Loucy (cell line): ENCODE measurements around the gene MCC.

Experiments
- H2AFZ ChIP-seq: fragments of 200-600 bp; sonication (generic); 2 replicates; pipeline ENCODE4 v1.6.0; 2016; ENCODE audit warnings: antibody characterized with exemption, mild to moderate bottlenecking, low read length, moderate library complexity
- H3F3A ChIP-seq: fragments of 200-600 bp; 2 replicates; pipeline ENCODE4 v1.6.0; 2016; ENCODE audit warnings: antibody characterized with exemption, low read depth, mild to moderate bottlenecking
- H3K27me3 ChIP-seq: fragments of 200-600 bp; sonication (generic); 2 replicates; pipeline ENCODE4 v1.6.1; 2014; ENCODE audit warnings: low read length, mild to moderate bottlenecking; ENCODE audit not compliant: insufficient read depth, poor library complexity, severe bottlenecking
- H3K36me3 ChIP-seq: fragments of 200-600 bp; sonication (generic); 2 replicates; pipeline ENCODE4 v1.6.1; 2016; ENCODE audit warnings: low read length; ENCODE audit not compliant: insufficient read depth
- H3K4me1 ChIP-seq: fragments of 200-600 bp; sonication (generic); 2 replicates; pipeline ENCODE4 v1.5.1; 2014; ENCODE audit warnings: low read length, mild to moderate bottlenecking; ENCODE audit not compliant: insufficient read depth, poor library complexity, severe bottlenecking
- H3K4me2 ChIP-seq: fragments of 200-600 bp; sonication (generic); 2 replicates; pipeline ENCODE4 v1.6.0; 2014; ENCODE audit warnings: antibody characterized with exemption, low read length, low read depth, mild to moderate bottlenecking; ENCODE audit not compliant: poor library complexity, severe bottlenecking
- H3K4me3 ChIP-seq: fragments of 200-600 bp; sonication (generic); 2 replicates; pipeline ENCODE4 v1.5.1; 2014; ENCODE audit warnings: low read length, mild to moderate bottlenecking, mixed read lengths; ENCODE audit not compliant: poor library complexity, severe bottlenecking
- H3K79me2 ChIP-seq: fragments of 200-600 bp; sonication (generic); 2 replicates; pipeline ENCODE4 v1.6.1; 2014; ENCODE audit warnings: low read length; ENCODE audit not compliant: insufficient read depth
- H3K9ac ChIP-seq: fragments of 200-600 bp; sonication (generic); 2 replicates; pipeline ENCODE4 v1.6.0; 2014; ENCODE audit warnings: mild to moderate bottlenecking, low read depth, low read length, moderate library complexity; ENCODE audit not compliant: poor library complexity, severe bottlenecking
- H3K9me2 ChIP-seq: fragments of 200-600 bp; sonication (generic); replicated peaks from 2 replicates; pipeline ENCODE4 v1.6.1; 2016; ENCODE audit warnings: low read depth, low read length, mixed read lengths
- H3K9me3 ChIP-seq: fragments of 200-600 bp; sonication (generic); 2 replicates; pipeline ENCODE4 v1.6.1; 2014; ENCODE audit warnings: mild to moderate bottlenecking, antibody characterized with exemption, low read length, low read depth; ENCODE audit not compliant: insufficient read depth
- H4K20me1 ChIP-seq: fragments of 200-600 bp; sonication (generic); 2 replicates; pipeline ENCODE4 v1.6.0; 2014; ENCODE audit warnings: antibody characterized with exemption, low read length, mild to moderate bottlenecking; ENCODE audit not compliant: insufficient read depth, poor library complexity, severe bottlenecking
- CTCF ChIP-seq: fragments of 200-600 bp; sonication (generic); conservative IDR thresholded peaks from 2 replicates; pipeline ENCODE4 v1.5.1; 2014; ENCODE audit warnings: mild to moderate bottlenecking, antibody characterized with exemption, low read length
- EZH2phosphoT487 ChIP-seq: fragments of 200-600 bp; IDR thresholded peaks from 2 replicates; pipeline ENCODE4 v1.6.1; 2018; ENCODE audit warnings: antibody characterized with exemption, mild to moderate bottlenecking, moderate library complexity, borderline replicate concordance

Gene MCC

GRCh38 chr5:113216545-113216944 is 271.7 kb downstream of the MCC start:
- Histone ChIP-seq H3K27me3 (no peaks in the 10 kb centered on the region), H3K79me2 (no peaks in the 10 kb centered on the region), H3K4me3 (no peak overlapping the region), H3K9me2 (no peaks in the 10 kb centered on the region), H4K20me1 (no peaks in the 10 kb centered on the region), H3K9me3 (no peaks in the 10 kb centered on the region), H3K4me1 (peaks cover 5% of the 10 kb centered on the region), H3F3A (no peaks in the 10 kb centered on the region), H3K36me3 (no peaks in the 10 kb centered on the region), H3K4me2 (no peak overlapping the region), H2AFZ (no peak overlapping the region), H3K9ac (no peak overlapping the region)
- TF ChIP-seq EZH2phosphoT487, result no peak
- TF ChIP-seq CTCF, result no peak

GRCh38 chr5:113215401-113216060 is 272.7 kb downstream of the MCC start:
- H3K79me2 ChIP-seq, result no peaks in the 10 kb centered on the region
- H3K27me3 ChIP-seq, result no peaks in the 10 kb centered on the region
- TF ChIP-seq CTCF (no peak), EZH2phosphoT487 (no peak)
- H4K20me1 ChIP-seq, result no peaks in the 10 kb centered on the region
- H2AFZ ChIP-seq, result no peak overlapping the region
- no peak overlapping the region for H3K4me3 ChIP-seq
- H3K4me1 ChIP-seq, result peaks cover 5% of the 10 kb centered on the region
- no peaks in the 10 kb centered on the region for H3K9me2 ChIP-seq
- no peaks in the 10 kb centered on the region for H3K9me3 ChIP-seq
- H3K36me3 ChIP-seq, result no peaks in the 10 kb centered on the region
- H3K4me2 ChIP-seq, result no peak overlapping the region
- no peaks in the 10 kb centered on the region for H3F3A ChIP-seq
- no peak overlapping the region for H3K9ac ChIP-seq

- TF ChIP-seq EZH2phosphoT487, result no peak
- TF ChIP-seq CTCF, result no peak
- H3K4me3 ChIP-seq, result no peak overlapping the region
- no peaks in the 10 kb centered on the region for H3F3A ChIP-seq
- no peaks in the 10 kb centered on the region for H3K9me3 ChIP-seq
- H3K4me1 ChIP-seq, result peaks cover 5% of the 10 kb centered on the region
- no peaks in the 10 kb centered on the region for H3K27me3 ChIP-seq
- no peak overlapping the region for H3K4me2 ChIP-seq
- no peaks in the 10 kb centered on the region for H3K79me2 ChIP-seq
- H3K36me3 ChIP-seq, result no peaks in the 10 kb centered on the region
- no peak overlapping the region for H3K9ac ChIP-seq
- H3K9me2 ChIP-seq, result no peaks in the 10 kb centered on the region
- H4K20me1 ChIP-seq, result no peaks in the 10 kb centered on the region
- no peak overlapping the region for H2AFZ ChIP-seq
These were observed 273.5 kb downstream of the MCC start for GRCh38 chr5:113214606-113215323.
